Thyroid gland (tissue), 4 donors: ENCODE results near the gene CCDC152. TPM values are rescaled to one million over a fixed set of nuclear protein-coding genes. Genes with fewer than 3 reads are reported as not detected.

Source experiments
- DNase-seq, 2 donors: peaks; one replicate each; pipeline ENCODE4 v3.0.0-alpha.2; 2019
- H3K27ac ChIP-seq, 3 donors: fragments of 200-600 bp; sonication (generic); 1 replicate in 2 of 3; 2 replicates in 1 of 3; pipeline ENCODE4 v1.5.1; 2016 to 2019; ENCODE audit warnings: mild to moderate bottlenecking in 1 of 3, moderate library complexity in 1 of 3
- H3K27me3 ChIP-seq: fragments of 200-600 bp; sonication (generic); one replicate; pipeline ENCODE4 v1.5.1; 2019
- H3K36me3 ChIP-seq, 2 donors: fragments of 200-600 bp; sonication (generic); one replicate each; pipeline ENCODE4 v1.5.1; 2016 to 2019
- H3K4me1 ChIP-seq, 2 donors: fragments of 200-600 bp; sonication (generic); one replicate each; pipeline ENCODE4 v1.5.1; 2017 to 2019
- H3K4me3 ChIP-seq, 3 donors: fragments of 200-600 bp; sonication (generic); replicated peaks in 1 of 3; 1 replicate in 2 of 3; 2 replicates in 1 of 3; pipeline ENCODE4 v1.5.1; 2016; ENCODE audit warnings: mild to moderate bottlenecking in 1 of 3
- H3K9me3 ChIP-seq: fragments of 200-600 bp; sonication (generic); one replicate; pipeline ENCODE4 v1.5.1; 2017
- POLR2A ChIP-seq, 2 donors: fragments of 450-650 bp; IDR thresholded peaks; one replicate each; pipeline ENCODE4 v1.6.1; 2017; ENCODE audit warnings: antibody characterized with exemption in 2 of 2, mild to moderate bottlenecking in 2 of 2, moderate library complexity in 1 of 2
- WGBS, 2 donors: methylation state at CpG; one replicate each; pipeline ENCODE4 v1.1.5; 2017; 5-methylcytosine and 5-hydroxymethylcytosine counted together
- intact Hi-C: fragments of 100-400 bp; cut with DNase I; formaldehyde crosslinking; loops from one replicate; pipeline ENCODE4 v1.15.1; 2023
- total RNA-seq, 4 donors: library from RNA; depleted of rRNA; stranded (reverse); fragments of >200 nt; gene quantifications; one replicate each; pipeline ENCODE4 v1.2.3, GENCODE V29; 2016
- TF ChIP-seq, protein P1 (sequence below), 6 experiments: fragments of 200-600 bp in 3 of 6; fragments of 450-650 bp in 3 of 6; sonication (generic) in 3 of 6; IDR thresholded peaks; one replicate each; pipeline ENCODE4 v1.5.1; 2016 to 2019; ENCODE audit warnings: antibody characterized with exemption in 6 of 6, mild to moderate bottlenecking in 2 of 6, inconsistent platforms in 1 of 6, moderate library complexity in 1 of 6

CCDC152 gene
- total RNA-seq, 4 donors from 2014 or later, result 0.94 to 2.5 (median 1.7) TPM

DNA sequence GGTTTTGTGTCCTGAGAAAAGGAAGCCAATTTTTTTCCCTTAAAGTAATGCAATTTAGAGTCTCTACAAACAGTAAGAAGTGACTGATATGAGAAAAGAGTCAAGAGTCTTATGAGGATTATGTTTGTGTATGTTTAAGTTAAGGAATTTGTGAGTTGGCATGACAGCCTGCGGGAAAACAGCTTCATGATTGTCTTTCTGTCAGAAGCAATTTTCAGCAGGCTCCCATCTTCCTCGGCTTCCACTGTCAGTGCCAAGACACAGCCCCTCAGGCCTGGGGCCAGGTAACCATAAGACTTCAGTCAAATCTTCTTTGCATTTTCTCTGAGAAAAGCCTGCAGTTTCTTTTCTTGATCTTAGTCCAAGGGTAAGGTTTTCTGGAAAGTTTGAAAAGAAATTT lies 72.1 kb downstream of the CCDC152 start:
- TF ChIP-seq, protein P1, sequence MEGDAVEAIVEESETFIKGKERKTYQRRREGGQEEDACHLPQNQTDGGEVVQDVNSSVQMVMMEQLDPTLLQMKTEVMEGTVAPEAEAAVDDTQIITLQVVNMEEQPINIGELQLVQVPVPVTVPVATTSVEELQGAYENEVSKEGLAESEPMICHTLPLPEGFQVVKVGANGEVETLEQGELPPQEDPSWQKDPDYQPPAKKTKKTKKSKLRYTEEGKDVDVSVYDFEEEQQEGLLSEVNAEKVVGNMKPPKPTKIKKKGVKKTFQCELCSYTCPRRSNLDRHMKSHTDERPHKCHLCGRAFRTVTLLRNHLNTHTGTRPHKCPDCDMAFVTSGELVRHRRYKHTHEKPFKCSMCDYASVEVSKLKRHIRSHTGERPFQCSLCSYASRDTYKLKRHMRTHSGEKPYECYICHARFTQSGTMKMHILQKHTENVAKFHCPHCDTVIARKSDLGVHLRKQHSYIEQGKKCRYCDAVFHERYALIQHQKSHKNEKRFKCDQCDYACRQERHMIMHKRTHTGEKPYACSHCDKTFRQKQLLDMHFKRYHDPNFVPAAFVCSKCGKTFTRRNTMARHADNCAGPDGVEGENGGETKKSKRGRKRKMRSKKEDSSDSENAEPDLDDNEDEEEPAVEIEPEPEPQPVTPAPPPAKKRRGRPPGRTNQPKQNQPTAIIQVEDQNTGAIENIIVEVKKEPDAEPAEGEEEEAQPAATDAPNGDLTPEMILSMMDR (IDR thresholded peaks at IDR 0.05), result no peak
- no peak for TF ChIP-seq POLR2A (IDR thresholded peaks at IDR 0.05)
- no peaks in the 10 kb centered on the region for H3K36me3 ChIP-seq
- H3K27ac ChIP-seq, result no peak overlapping the region
- H3K4me1 ChIP-seq, result no peaks in the 10 kb centered on the region
- no peak for DNase-seq
- no peak overlapping the region for H3K4me3 ChIP-seq
- 66 to 76% methylated on average over 2 of the region's 2 CpGs for WGBS, 2 donors
- no peaks in the 10 kb centered on the region for H3K27me3 ChIP-seq
- H3K9me3 ChIP-seq, result no peaks in the 10 kb centered on the region
- intact Hi-C loops, result no loop called here

DNA sequence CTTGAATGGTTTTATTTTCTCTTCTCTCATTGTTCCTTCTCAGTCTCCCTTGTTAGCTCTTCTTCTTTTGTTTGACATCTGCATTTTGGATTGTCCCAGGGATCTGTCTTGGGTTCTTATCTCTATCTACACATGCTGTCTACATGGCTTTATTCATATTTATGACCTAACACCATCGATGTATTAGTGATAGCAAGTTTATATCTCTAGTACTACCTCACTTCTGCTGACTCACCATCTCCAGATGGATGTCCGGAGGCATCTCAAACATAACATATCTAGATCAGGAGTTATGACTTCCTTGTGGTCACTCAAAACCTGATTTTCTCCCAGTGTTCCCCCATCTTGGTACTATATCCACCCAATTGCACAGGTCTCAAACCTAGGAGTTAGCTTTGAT lies 74.3 kb downstream of the CCDC152 start:
- Histone ChIP-seq H3K36me3 (no peaks in the 10 kb centered on the region), H3K4me3 (no peak overlapping the region), H3K9me3 (no peaks in the 10 kb centered on the region), H3K27me3 (no peaks in the 10 kb centered on the region), H3K27ac (no peak overlapping the region), H3K4me1 (no peaks in the 10 kb centered on the region)
- intact Hi-C loops, result no loop called here
- 88 to 92% methylated on average over 2 of the region's 2 CpGs for WGBS, 2 donors
- no peak for TF ChIP-seq POLR2A (IDR thresholded peaks at IDR 0.05)
- TF ChIP-seq, protein P1 (IDR thresholded peaks at IDR 0.05), result no peak
- no peak for DNase-seq

DNA sequence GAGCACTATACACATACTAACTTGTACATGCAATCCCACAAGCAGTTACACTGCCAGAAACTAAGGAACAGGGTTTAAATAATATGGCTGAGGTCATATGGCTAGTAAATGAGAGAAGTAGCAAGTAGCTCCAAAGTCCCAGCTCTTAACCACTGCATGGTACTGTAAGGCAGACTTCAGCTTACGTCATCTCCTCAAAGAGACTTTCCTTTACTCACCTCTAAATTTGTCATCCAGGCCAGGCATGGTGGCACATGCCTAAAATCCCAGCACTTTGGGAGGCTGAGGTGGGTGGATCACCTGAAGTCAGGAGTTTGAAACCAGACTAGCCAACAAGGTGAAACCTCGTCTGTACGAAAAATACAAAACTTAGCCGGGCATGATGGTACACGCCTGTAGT lies 75.4 kb downstream of the CCDC152 start:
- TF ChIP-seq POLR2A (IDR thresholded peaks at IDR 0.05), result no peak
- TF ChIP-seq, protein P1 (IDR thresholded peaks at IDR 0.05), result no peak
- intact Hi-C loops, result no loop called here
- no peaks in the 10 kb centered on the region for H3K9me3 ChIP-seq
- no peaks in the 10 kb centered on the region for H3K27me3 ChIP-seq
- no peaks in the 10 kb centered on the region for H3K36me3 ChIP-seq
- DNase-seq, result no peak
- no peak overlapping the region for H3K4me3 ChIP-seq
- no peaks in the 10 kb centered on the region for H3K4me1 ChIP-seq
- WGBS, 2 donors, result 98 to 99% methylated on average over 5 of the region's 5 CpGs
- no peak overlapping the region for H3K27ac ChIP-seq

DNA sequence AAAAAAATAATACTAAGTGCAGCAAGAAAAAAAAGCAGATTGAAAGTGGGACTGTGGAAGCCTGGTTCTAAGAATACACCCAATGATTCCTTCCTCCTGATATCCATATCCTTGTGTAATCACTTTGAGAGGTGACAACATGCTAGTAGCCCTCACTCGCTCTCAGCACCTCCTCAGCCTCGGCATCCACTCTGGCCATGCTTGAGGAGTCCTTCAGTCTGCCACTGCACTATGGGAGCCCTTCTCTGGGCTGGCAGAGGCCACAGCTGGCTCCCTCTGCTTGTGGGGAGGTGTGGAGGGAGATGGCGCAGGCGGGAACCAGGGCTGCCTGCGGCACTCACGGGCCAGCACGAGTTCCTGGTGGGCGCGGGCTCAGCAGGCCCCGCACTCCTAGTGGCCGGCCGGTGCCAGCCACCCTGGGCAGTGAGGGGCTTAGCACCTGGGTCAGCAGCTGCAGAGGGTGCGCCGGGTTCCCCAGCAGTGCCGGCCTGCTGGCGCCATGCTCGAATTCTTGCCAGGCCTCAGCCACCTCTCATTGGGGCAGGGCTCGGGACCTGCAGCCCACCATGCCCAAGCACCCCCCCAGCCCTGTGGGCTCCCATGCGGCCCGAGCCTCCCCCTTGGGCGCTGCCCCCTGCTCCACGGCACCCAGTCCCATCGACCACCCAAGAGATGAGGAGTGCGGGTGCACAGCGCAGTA lies 79.6 kb downstream of the CCDC152 start:
- no peak for DNase-seq
- Histone ChIP-seq H3K4me1 (peaks cover 9 to 16% of the 10 kb centered on the region in 2 donors), H3K27ac (no peak overlapping the region), H3K27me3 (no peaks in the 10 kb centered on the region), H3K4me3 (no peak overlapping the region), H3K9me3 (no peaks in the 10 kb centered on the region), H3K36me3 (no peaks in the 10 kb centered on the region)
- intact Hi-C loops, result no loop called here
- 94 to 96% methylated on average over 9 to 13 of the region's 25 CpGs for WGBS, 2 donors
- TF ChIP-seq, protein P1 (IDR thresholded peaks at IDR 0.05), result no peak
- no peak for TF ChIP-seq POLR2A (IDR thresholded peaks at IDR 0.05)

DNA sequence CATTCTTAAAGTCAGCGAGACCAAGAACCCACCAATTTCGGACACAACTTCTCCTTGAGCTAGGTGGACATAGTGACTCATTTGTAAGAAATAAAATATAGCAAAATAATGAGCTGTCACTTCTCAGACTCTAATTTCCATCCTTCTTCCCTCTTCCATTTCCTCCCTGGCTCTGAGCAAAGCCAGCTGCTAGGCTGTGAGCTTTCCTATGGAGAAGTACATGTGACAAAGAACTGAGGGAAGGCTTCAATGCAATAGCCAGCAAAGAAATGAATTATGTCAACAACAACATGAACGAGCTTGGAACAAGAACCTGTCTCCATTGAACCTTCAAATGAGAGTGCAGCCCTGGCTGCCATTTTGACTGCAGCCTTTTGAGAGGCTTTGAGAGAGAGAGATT lies 81.0 kb downstream of the CCDC152 start:
- no peak for DNase-seq
- no peak for TF ChIP-seq POLR2A (IDR thresholded peaks at IDR 0.05)
- TF ChIP-seq, protein P1 (IDR thresholded peaks at IDR 0.05), result no peak
- no peaks in the 10 kb centered on the region for H3K36me3 ChIP-seq
- H3K4me3 ChIP-seq, result no peak overlapping the region
- WGBS, 2 donors, result 84 to 85% methylated on average over 3 of the region's 3 CpGs
- H3K27ac ChIP-seq, result no peak overlapping the region
- H3K4me1 ChIP-seq, result peaks cover 9 to 16% of the 10 kb centered on the region in 2 donors
- no peaks in the 10 kb centered on the region for H3K27me3 ChIP-seq
- intact Hi-C loops, result no loop called here
- no peaks in the 10 kb centered on the region for H3K9me3 ChIP-seq
